HG02852 (cell line): ENCODE measurements around the gene CEP290.
"Not testable (repeated sequence)": the region's sequence is repeated elsewhere in the genome, so short reads cannot be mapped to it uniquely, and the experiment has no call there.

Experiments
- ATAC-seq: cut with Tn5 transposase; IDR thresholded peaks from one replicate; pipeline ENCODE4 v1.9.1; 2021; ENCODE audit warnings: mild to moderate bottlenecking, moderate library complexity; ENCODE audit not compliant: unreplicated experiment

CEP290 gene

GRCh38 chr12:88057994-88058718 is 83.7 kb downstream of the CEP290 start:
- ATAC-seq = no peak

- no peak for ATAC-seq
These were observed 85.3 kb downstream of the CEP290 start for GRCh38 chr12:88056571-88056970.

DNA sequence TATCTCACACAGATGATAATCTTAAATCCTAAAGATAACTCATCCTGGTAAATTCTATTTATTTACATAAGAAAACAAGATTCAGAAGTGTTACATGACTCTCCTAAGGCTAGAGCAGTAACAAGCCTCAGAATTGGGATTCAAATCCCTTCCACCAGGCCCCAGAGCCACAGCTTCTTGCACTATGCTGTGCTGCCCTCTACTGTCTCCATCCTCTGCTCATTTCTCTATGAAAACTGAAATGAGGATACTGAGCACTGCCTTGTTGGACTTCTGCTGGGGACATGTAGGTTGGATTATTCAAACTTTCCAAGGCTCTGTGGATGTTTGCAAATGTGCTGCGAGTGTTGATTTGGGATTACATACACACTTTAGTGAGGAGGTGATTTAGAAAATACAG is 89.2 kb downstream of the CEP290 start:
- peak; percentile 64 for ATAC-seq

GRCh38 chr12:88044035-88044434 is 97.9 kb downstream of the CEP290 start:
- no peak for ATAC-seq

GRCh38 chr12:88037770-88038169 is 104.1 kb downstream of the CEP290 start:
- ATAC-seq = no peak

- ATAC-seq = no peak
These were observed 105.4 kb downstream of the CEP290 start for GRCh38 chr12:88036353-88036965.

DNA sequence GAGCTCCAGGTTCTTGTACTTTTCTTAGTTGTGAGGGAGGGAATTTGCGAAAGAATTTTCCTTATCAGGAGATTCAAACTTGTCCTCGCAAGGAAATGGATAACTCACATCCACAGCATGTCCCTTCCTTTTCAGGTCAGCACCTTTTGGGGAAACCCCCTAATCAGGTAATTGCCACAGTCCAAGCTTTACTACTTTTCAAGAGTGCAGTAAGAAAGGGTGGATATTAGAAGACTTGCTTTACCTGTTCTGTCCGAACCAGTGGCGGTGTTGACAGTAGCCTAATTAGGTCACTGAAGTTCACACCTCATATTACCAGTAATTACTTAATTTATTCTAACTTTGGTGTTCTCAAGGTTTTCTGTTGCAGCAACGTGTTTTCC is 106.0 kb downstream of the CEP290 start:
- ATAC-seq = peak; percentile 20

DNA sequence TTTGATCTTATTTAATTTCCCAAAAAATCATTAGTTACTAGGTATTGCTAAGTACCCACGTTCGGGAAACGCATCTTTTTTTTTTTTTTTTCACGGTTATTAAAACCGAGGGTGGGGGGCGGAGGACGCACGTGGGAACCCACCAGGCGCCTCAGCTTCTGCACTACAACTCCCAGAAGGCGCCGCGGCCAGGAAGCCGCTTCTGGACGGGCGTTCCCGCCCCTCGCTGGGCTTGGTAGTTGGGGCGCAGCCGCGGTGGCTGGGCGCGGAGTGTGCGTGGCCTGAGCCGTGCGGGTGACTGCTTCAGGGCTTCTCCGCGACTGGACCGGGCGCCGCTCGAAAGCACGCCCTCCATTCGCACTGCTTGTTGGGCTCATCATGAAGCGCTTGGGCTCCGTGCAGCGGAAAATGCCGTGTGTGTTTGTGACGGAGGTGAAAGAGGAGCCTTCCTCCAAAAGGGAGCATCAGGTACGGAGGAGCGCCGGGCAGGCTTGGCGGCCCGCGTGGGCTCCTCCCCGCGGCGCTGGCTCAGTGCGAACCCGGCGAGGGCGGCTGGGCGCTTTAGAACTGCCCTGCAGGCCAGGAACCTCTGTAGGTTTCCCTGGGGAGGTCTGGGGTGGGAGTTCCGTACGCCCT is 106.5 kb downstream of the CEP290 start:
- ATAC-seq = peak; percentile 99

DNA sequence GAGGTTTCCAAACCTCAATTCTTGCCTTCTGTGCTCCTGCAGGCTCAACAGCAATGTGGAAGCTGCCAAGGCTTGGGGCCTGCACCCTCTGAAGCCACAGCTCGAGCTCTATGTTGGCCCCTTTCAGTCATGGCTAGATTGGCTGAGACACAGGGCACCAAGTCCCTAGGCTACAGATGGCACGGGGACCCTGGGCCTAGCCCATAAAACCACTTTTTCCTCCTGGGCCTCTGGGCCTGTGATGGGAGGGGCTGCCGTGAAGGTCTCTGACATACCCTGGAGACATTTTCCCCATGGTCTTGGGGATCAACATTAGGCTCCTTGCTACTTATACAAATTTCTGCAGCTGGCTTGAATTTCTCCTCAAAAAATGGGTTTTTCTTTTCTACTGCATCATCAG is 110.7 kb downstream of the CEP290 start:
- not testable (repeated sequence) for ATAC-seq

GRCh38 chr12:88029093-88029665 is 112.7 kb downstream of the CEP290 start, which contains the start of gene C12orf50:
Gene C12orf50 (minus strand): TSS chr12:88029401. CDS start chr12:88026962, 2,439 bp downstream.
- ATAC-seq = no peak

- no peak for ATAC-seq
These were observed 115.7 kb downstream of the CEP290 start for GRCh38 chr12:88026196-88026595.

- ATAC-seq = no peak
These were observed 123.9 kb downstream of the CEP290 start for GRCh38 chr12:88017964-88018363.

GRCh38 chr12:88015825-88016224 is 126.1 kb downstream of the CEP290 start:
- ATAC-seq = no peak

GRCh38 chr12:88011755-88012154 is 130.1 kb downstream of the CEP290 start:
- no peak for ATAC-seq

DNA sequence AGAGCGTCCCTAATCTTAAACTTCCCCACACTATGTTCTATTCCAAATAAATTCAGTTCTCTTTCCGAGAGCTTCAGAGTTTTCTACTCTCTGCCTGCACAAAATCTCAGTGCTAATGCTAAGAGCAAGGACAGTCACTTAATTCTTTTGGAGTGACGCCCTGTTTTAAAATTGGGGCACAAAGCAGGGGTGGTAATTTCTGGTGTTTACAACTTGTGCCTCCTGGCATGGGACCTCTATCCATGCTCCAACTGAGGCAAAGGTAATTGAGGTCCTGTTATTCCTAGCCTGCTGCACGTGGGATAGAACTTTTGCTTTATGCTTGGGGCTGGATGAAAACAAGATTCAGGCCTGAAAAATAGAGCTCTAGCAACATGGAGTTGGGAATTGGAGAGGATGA is 135.5 kb downstream of the CEP290 start:
- ATAC-seq = no peak

GRCh38 chr12:88001327-88001726 is 140.6 kb downstream of the CEP290 start:
- ATAC-seq = no peak
